ENCODE results near the gene DND1.
"Not testable (repeated sequence)": the region's sequence is repeated elsewhere in the genome, so short reads cannot be mapped to it uniquely, and the experiment has no call there.

The DND1 gene

GRCh38 chr5:140673187-140673976, at the start of gene DND1:
Gene DND1 (minus strand): TSS chr5:140673576. CDS start chr5:140673542, 34 bp downstream.
- DNase-seq (ENCODE audit: low read depth in 4 of 4, low spot score in 1 of 4): no peak

- not testable (repeated sequence) for DNase-seq (ENCODE audit: low read depth in 4 of 4, low spot score in 1 of 4)
Observed at GRCh38 chr5:140721395-140721794, 48.0 kb upstream of the DND1 start.

- not testable (repeated sequence) for DNase-seq (ENCODE audit: low read depth in 4 of 4, low spot score in 1 of 4)
Observed at GRCh38 chr5:140720738-140721137, 47.4 kb upstream of the DND1 start.

GRCh38 chr5:140718266-140718592, 44.9 kb upstream of the DND1 start:
- DNase-seq (ENCODE audit: low read depth in 4 of 4, low spot score in 1 of 4): no peak

GRCh38 chr5:140716238-140716637, 42.9 kb upstream of the DND1 start:
- not testable (repeated sequence) for DNase-seq (ENCODE audit: low read depth in 4 of 4, low spot score in 1 of 4)

- no peak for DNase-seq (ENCODE audit: low read depth in 4 of 4, low spot score in 1 of 4)
Observed at GRCh38 chr5:140713562-140714094, 40.3 kb upstream of the DND1 start.

GRCh38 chr5:140711794-140712193, 38.4 kb upstream of the DND1 start:
- no peak for DNase-seq (ENCODE audit: low read depth in 4 of 4, low spot score in 1 of 4)

- peak; percentile 46 to 85 (median 84) for DNase-seq (ENCODE audit: low read depth in 4 of 4, low spot score in 1 of 4)
Observed at GRCh38 chr5:140710899-140711552, 37.6 kb upstream of the DND1 start.

GRCh38 chr5:140708787-140709186, 35.4 kb upstream of the DND1 start:
- DNase-seq (ENCODE audit: low read depth in 4 of 4, low spot score in 1 of 4): not testable (repeated sequence)

- DNase-seq (ENCODE audit: low read depth in 4 of 4, low spot score in 1 of 4): no peak
Observed at GRCh38 chr5:140707812-140708211, 34.4 kb upstream of the DND1 start.

GRCh38 chr5:140700177-140701144, 27.1 kb upstream of the DND1 start, which contains the start of gene ZMAT2:
Gene ZMAT2 (plus strand): TSS chr5:140700447. CDS start chr5:140700461, 14 bp downstream.
- DNase-seq (ENCODE audit: low read depth in 4 of 4, low spot score in 1 of 4): peak; percentile 69 to 88 (median 81)

- DNase-seq (ENCODE audit: low read depth in 4 of 4, low spot score in 1 of 4): no peak
Observed at GRCh38 chr5:140696891-140697492, 23.6 kb upstream of the DND1 start.

- DNase-seq (ENCODE audit: low read depth in 4 of 4, low spot score in 1 of 4): no peak
Observed at GRCh38 chr5:140694276-140694675, 20.9 kb upstream of the DND1 start.

GRCh38 chr5:140690941-140691924, 17.9 kb upstream of the DND1 start, which contains the start of the genes HARS1 and HARS2:
Gene HARS1 (minus strand): TSS chr5:140691370. CDS start chr5:140691304, 66 bp downstream.
Gene HARS2 (plus strand): TSS chr5:140691455. CDS start chr5:140691649, 194 bp downstream.
- peak; percentile 52 to 77 (median 73) for DNase-seq (ENCODE audit: low read depth in 4 of 4, low spot score in 1 of 4)

GRCh38 chr5:140690376-140690932, 17.1 kb upstream of the DND1 start:
- DNase-seq (ENCODE audit: low read depth in 4 of 4, low spot score in 1 of 4): no peak

GRCh38 chr5:140678993-140679392, 5.6 kb upstream of the DND1 start:
- no peak for DNase-seq (ENCODE audit: low read depth in 4 of 4, low spot score in 1 of 4)

- no peak for DNase-seq (ENCODE audit: low read depth in 4 of 4, low spot score in 1 of 4)
Observed at GRCh38 chr5:140677947-140678346, 4.6 kb upstream of the DND1 start.

- no peak for DNase-seq (ENCODE audit: low read depth in 4 of 4, low spot score in 1 of 4)
Observed at GRCh38 chr5:140674629-140675028, 1.3 kb upstream of the DND1 start.

- no peak for DNase-seq (ENCODE audit: low read depth in 4 of 4, low spot score in 1 of 4)
Observed at GRCh38 chr5:140674211-140674610, 835 bp upstream of the DND1 start.

All from stimulated activated CD4-positive, alpha-beta T cell treated with anti-CD3 and anti-CD28 coated beads, Interleukin-1b, Interleukin-23, amount 100 ng/mL, for 24 hours (primary cell).